CD1c-positive myeloid dendritic cell (primary cell): Measurements from ENCODE around the gene COL4A1.

Experiments used
- DNase-seq: peaks from one replicate; pipeline ENCODE4 v3.0.0-alpha.2; 2016; ENCODE audit errors: extremely low spot score

COL4A1 gene

GRCh38 chr13:110306960-110307766 lies at the start of gene COL4A1, which contains the start of gene COL4A2:
COL4A1 (minus strand) TSS chr13:110307157; CDS start chr13:110307027, 130 bp downstream.
COL4A2 (plus strand) TSS chr13:110307284; CDS start chr13:110307904, 620 bp downstream.
- no peak for DNase-seq

GRCh38 chr13:110356362-110356761 lies 49.4 kb upstream of the COL4A1 start:
- no peak for DNase-seq

- DNase-seq = no peak
Measured at GRCh38 chr13:110354715-110355473, 47.9 kb upstream of the COL4A1 start.

GRCh38 chr13:110354123-110354627 lies 47.2 kb upstream of the COL4A1 start:
- DNase-seq = no peak

- DNase-seq = no peak
Measured at GRCh38 chr13:110353339-110353977, 46.5 kb upstream of the COL4A1 start.

GRCh38 chr13:110352735-110353134 lies 45.8 kb upstream of the COL4A1 start:
- no peak for DNase-seq

GRCh38 chr13:110351636-110352420 lies 44.9 kb upstream of the COL4A1 start:
- no peak for DNase-seq

GRCh38 chr13:110350509-110350908 lies 43.6 kb upstream of the COL4A1 start:
- DNase-seq = no peak

GRCh38 chr13:110350049-110350448 lies 43.1 kb upstream of the COL4A1 start:
- DNase-seq = no peak

- no peak for DNase-seq
Measured at GRCh38 chr13:110349239-110349638, 42.3 kb upstream of the COL4A1 start.

- no peak for DNase-seq
Measured at GRCh38 chr13:110348309-110349105, 41.5 kb upstream of the COL4A1 start.

- no peak for DNase-seq
Measured at GRCh38 chr13:110347535-110348308, 40.8 kb upstream of the COL4A1 start.

- no peak for DNase-seq
Measured at GRCh38 chr13:110347088-110347487, 40.1 kb upstream of the COL4A1 start.

- DNase-seq = no peak
Measured at GRCh38 chr13:110346661-110347067, 39.7 kb upstream of the COL4A1 start.

GRCh38 chr13:110345701-110346100 lies 38.7 kb upstream of the COL4A1 start:
- no peak for DNase-seq

- no peak for DNase-seq
Measured at GRCh38 chr13:110345266-110345665, 38.3 kb upstream of the COL4A1 start.

GRCh38 chr13:110344320-110344719 lies 37.4 kb upstream of the COL4A1 start:
- DNase-seq = no peak

- no peak for DNase-seq
Measured at GRCh38 chr13:110343241-110343865, 36.4 kb upstream of the COL4A1 start.

GRCh38 chr13:110342474-110342873 lies 35.5 kb upstream of the COL4A1 start:
- no peak for DNase-seq
